T-helper 2 cell treated with Interferon-gamma antibody and Interleukin-4, amounts not matched to agents 100 ng/mL and 5 ng/mL, for 36 hours (primary cell): ENCODE measurements around the gene FAM124A. TPM values are rescaled to one million over a fixed set of nuclear protein-coding genes. Genes with fewer than 3 reads are reported as not detected.

Experiments
- intact Hi-C: fragments of 100-400 bp; cut with micrococcal nuclease; formaldehyde crosslinking; loops from one replicate; pipeline ENCODE4 v1.15.1; 2023
- total RNA-seq: library from RNA; stranded (reverse); gene quantifications from 2 replicates; pipeline ENCODE4 v1.2.3, GENCODE V29; 2022

Gene FAM124A
- total RNA-seq, 1 donor from 2014 or later = 0.36 TPM

GRCh38 chr13:51218626-51219025 is 3.6 kb upstream of the FAM124A start:
- intact Hi-C loops = no loop called here

DNA sequence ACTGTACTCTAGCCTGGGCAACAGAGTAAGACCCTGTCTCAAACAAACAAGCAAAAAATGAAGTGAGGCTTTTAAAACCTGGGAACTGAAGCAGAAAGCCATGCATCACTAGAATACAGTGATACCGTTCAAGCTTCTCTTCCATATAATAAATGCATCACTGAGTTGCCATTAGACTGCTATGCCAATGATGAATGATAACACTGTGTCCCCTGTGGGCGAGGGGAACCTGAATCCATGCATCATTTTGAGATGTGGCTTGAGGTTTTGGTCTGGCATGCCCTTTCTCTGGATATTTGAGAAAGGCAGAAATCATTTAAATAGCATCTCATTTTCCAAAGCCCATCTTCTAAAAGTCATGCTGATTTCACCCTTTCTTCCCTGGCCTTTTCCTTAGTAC is 1.5 kb upstream of the FAM124A start:
- intact Hi-C loops = loop anchor here (10.0 kb wide), 1 partner anchor 64 kb away; no protein-coding TSS in a partner anchor

GRCh38 chr13:51221108-51221507 is 1.1 kb upstream of the FAM124A start:
- intact Hi-C loops = loop anchor here (10.0 kb wide), 1 partner anchor 64 kb away; no protein-coding TSS in a partner anchor

GRCh38 chr13:51221674-51222036 is 543 bp upstream of the FAM124A start:
- intact Hi-C loops = loop anchor here (10.0 kb wide), 1 partner anchor 63 kb away; no protein-coding TSS in a partner anchor

DNA sequence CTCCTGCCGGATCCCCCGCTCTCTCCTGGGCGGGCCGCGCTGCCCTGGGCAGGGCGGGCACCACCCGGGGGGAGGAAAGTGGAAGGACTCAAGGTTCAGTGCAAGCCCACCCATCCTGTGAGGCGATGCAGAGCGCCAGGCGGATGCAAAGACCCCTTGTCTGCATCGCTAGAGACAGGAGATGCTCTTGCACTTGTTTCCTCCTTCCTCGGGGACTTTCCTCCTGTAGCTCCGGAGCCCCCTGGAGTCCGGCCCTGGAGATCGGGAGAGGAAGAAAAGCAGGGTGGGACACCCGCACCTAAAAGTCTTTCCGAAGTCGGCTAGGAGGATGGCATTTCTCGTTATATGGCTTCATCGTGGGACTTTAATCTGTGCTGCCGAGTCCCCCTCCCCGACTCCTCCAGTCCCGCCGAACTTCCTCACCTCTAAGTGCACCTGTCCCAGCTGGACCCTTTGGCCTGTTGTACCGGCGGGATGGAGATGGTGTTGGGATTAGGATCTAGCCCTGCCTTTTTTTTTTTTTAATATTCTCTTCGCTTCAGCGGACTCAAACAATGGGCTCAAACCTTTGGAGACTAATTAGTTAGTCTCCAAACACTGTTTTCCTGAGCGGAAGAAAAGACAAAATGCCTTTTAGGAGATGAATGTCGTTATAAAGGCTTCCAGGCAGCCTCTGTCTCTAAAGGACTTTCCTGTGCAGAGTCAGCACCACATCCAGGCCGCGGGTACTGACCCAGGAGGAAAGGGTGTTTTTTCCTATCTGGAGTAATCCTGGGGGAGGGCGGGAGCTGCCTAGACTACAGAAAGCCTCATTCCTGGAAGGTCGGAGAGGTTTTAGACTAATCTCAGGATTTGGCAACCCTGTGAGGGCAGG is 725 bp downstream of the FAM124A start:
- intact Hi-C loops = loop anchor here (10.0 kb wide), 1 partner anchor 62 kb away; no protein-coding TSS in a partner anchor

DNA sequence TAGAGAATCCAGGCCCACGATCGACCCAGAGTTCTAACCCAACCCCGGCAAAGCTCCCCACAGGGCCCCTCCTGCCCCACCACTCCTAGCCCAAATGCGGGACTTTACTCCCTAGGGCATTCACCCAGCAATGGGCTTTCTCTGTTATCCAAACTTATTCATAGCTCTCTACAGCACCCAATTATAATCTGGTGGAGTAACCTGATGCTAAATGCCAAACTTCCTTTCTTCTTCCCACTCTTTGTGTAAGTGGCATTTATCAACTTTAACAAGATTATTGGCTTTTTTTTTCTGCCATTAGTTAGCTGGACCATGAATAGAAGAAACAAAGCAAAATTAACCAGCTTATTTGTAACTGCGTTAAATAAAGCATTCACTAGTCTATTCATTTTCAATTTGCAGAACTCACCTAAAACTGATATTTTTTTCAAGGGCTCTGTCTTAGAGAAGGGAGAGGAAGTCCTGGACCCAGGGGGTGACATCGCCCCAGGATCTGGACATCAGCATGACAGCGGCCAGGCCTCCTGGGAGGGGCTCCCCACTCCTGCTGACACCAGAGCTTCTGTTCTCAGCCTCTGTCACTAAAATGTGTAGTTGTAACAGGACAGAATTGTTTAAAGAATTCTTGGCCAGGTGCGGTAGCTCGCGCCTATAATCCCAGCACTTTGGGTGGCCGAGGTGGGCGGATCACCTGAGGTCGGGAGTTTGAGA is 1.5 kb downstream of the FAM124A start:
- intact Hi-C loops = loop anchor here (10.0 kb wide), 1 partner anchor 61 kb away; no protein-coding TSS in a partner anchor

- intact Hi-C loops = loop anchor here (10.0 kb wide), 1 partner anchor 60 kb away; no protein-coding TSS in a partner anchor
These were observed 2.8 kb downstream of the FAM124A start for GRCh38 chr13:51225029-51225428.

GRCh38 chr13:51227404-51227803 is 5.2 kb downstream of the FAM124A start:
- intact Hi-C loops = loop anchor here (10.0 kb wide), 1 partner anchor 57 kb away; no protein-coding TSS in a partner anchor

GRCh38 chr13:51229101-51229719 is 7.0 kb downstream of the FAM124A start:
- intact Hi-C loops = loop anchor here (10.0 kb wide), 1 partner anchor 56 kb away; no protein-coding TSS in a partner anchor

DNA sequence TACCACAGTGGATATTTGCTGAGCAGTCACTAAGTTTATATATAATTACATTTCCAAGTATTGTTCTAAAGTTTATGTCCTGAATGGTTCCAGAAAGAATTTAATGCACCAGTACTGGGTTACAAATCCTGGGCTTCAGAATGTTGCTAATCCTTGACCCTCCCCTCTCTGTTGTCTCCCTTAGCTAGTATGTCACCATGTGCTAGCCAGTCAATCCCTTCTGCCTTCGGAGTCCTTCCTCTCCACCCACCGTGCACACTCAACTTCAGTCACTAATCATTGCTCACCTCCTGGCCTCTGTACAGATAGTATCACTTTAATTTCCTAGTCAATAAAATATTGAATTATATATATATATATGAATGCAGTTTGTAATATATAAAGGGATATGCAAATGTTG is 7.5 kb downstream of the FAM124A start:
- intact Hi-C loops = loop anchor here (10.0 kb wide), 1 partner anchor 55 kb away; no protein-coding TSS in a partner anchor

GRCh38 chr13:51230477-51231105 is 8.4 kb downstream of the FAM124A start:
- intact Hi-C loops = no loop called here

GRCh38 chr13:51231456-51231855 is 9.3 kb downstream of the FAM124A start:
- intact Hi-C loops = no loop called here

DNA sequence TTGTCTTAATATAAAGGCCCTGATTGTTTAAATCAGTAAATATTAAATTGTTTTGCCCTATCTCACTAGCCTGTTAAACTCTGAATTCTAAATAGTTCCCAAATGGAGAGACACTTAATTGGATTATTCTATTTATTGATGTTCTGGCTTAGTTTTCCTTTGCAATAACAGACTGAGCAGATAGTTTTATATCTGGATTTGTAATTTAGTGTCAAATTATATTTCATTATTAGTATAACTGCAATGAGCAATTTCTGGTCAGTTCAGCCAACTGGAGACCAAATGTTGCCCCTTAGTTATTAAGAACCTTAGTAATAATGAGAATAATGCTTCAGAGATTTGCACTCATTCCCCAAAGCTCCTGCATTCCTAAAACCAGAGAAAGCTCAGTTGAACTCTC is 10.1 kb downstream of the FAM124A start:
- intact Hi-C loops = no loop called here

DNA sequence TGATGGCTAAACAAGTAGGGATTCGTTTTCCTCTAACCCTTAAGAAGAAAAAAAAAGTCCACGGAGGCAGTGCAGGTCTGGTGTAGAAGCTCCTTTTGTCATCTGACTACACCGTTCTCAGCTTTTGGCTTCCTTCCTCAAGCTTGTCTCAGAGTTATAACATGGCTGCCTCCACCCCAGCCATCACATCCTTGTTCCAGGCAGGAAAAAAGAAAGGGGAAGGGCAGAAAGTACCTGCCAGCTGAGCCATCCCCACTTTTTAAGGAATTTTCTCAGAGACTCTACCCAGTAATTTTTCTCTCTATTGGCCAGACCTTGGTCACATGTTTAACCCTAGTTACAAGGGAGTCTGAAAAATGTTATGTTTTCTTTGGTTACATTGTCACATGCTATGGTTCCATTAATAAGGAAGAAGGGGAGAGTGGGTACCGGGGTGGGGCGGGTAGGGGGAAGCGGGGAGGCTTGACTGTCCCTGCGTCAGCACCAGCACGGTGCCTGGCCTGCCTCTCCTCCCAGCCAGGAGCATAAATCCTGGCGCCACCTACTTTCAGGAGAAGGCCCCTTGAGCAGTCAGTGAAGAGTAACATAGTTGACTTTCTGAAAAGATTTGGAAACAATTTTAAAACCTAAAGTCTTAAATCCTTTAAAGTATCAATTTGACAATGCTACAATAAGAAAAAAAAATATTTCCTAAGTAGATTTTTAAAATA is 11.1 kb downstream of the FAM124A start:
- intact Hi-C loops = no loop called here

GRCh38 chr13:51234676-51235075 is 12.5 kb downstream of the FAM124A start:
- intact Hi-C loops = no loop called here

DNA sequence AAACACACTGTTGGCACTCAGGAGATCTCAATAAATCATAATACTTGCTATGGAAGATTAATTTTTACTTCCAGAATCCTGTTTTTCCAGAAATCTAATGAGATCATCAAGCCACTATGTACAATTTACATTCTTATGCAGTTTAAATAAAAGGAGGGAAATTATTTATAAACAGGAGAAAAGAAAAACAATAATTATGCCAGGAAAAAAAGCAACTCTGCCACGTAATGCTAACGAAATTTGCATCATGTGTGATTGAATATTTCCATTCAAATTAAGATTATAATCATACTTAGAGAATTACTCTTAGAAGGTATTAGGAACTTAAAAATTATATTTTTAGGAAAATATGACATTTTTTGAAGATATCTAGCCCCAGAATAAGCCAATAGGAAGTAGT is 13.0 kb downstream of the FAM124A start:
- intact Hi-C loops = no loop called here

DNA sequence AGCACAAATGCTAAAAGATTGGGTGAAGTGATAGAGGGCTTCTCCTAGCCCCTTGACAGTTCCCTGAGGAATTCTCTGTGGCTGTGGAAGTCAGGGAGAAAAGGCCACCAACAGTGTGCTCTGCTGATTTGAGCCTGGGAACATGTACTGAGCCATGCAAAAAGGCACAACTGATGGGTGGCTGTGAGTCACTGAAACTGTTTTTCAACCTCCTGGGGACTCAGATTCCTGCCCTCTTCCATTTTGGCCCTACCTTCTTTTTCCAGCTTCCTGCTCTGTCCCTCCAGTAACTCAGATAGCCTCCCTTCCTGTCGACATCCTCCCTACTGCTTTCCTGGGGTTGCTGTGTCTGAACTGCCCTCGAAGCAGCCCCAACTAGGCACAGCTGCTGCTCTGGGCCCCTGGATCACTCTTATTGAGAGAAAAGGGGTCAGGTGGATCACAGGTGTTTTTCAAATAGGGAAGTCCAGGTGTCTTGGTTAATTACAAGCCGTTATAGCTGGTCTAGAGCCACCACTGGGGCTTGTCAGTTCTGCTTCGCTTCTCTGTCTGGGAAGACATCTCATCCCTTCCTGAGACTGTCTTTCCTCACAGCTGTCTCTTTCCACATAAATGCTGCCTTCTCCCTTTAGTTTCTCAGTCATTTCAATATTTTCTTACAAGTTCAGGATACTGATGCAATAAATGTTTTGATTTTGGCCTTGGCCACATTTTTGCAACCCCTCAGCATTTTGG is 13.7 kb downstream of the FAM124A start:
- intact Hi-C loops = no loop called here

DNA sequence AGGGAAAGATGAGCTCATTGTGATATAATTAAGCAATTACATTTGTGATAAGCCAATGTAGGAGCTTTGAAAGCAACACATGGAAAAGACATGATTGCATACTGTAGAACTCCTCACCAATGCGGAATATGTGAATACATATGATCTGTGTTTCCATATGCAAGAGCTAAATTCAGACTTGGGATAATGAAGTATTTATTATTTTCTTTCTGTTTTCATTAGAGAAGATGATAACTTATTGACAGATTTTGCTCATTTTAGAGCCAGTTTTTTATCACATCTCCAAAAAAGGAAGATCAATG is 14.2 kb downstream of the FAM124A start:
- intact Hi-C loops = no loop called here

DNA sequence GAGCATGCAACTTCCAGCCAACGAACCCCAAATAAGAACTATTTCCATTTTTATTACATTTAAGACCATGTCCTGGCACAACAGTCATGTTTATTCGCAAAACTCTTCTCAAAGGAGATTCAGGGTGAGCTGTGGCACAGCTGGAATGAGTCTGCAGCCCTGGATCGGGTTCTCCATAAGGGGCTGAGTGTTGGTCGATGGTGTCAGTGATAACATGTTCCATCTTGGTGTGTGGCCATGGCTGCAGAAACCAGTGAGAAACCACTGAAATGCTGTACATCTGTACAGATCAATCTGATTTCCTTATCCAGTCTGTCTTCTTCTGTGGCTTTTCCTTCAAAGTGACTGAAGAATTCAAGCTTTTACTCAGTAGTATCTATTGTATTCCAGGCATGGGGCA is 15.2 kb downstream of the FAM124A start:
- intact Hi-C loops = no loop called here

DNA sequence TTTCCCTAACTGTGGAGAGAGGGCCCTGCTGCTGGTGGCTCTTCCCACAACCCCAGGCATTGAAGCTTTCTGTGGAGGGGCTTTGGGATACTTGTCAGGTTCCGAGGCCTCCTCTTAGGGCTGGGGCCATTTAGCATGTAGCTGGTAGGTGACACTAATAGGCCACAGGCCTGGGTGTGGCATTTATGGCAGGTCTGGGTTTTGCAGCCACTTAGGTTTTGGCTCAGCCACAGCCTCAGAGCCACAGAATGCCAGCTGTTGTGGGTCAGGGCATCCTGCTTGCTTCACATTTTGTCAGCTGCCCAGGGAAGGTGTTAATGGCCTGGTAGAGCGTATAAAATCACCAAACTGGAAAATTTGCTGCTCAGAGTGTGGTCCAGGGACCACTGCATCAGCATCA is 15.7 kb downstream of the FAM124A start:
- intact Hi-C loops = no loop called here
